ENCODE data around the gene DDI2. TPM values are rescaled to one million over a fixed set of nuclear protein-coding genes. Genes with fewer than 3 reads are reported as not detected.

DDI2 gene
- total and polyA plus RNA-seq, 9 of the 15 experiments (the other 6 are each of a cell fraction or from before 2014, with no cell fraction given), result 6.5 to 48.4 (median 21.2) TPM

- TF ChIP-seq LEF1 (IDR thresholded peaks at IDR 0.05) (no peak), CBX3 (IDR thresholded peaks at IDR 0.05; ENCODE audit: borderline replicate concordance in 1 of 2, low read length in 2 of 2) (peak in 1 of 2 experiments; percentile 45; a peak in 1 of 3 replicates), PRDM10 (IDR thresholded peaks at IDR 0.05; ENCODE audit: partially characterized antibody) (no peak), FOS (IDR thresholded peaks at IDR 0.05; ENCODE audit: extremely low read depth, insufficient read length) (peak; percentile 80), ZNF318 (IDR thresholded peaks at IDR 0.05; ENCODE audit: borderline replicate concordance in 1 of 2, low read depth in 1 of 2) (no peak), POLR3A (IDR thresholded peaks at IDR 0.05; ENCODE audit: borderline replicate concordance, extremely low read depth, insufficient read depth, insufficient read length) (no peak), SFPQ (IDR thresholded peaks at IDR 0.05; ENCODE audit: low read depth, low read length) (no peak), EGR1 (conservative IDR thresholded peaks at IDR 0.05) (no peak), SIN3B (IDR thresholded peaks at IDR 0.05; ENCODE audit: low read depth) (no peak; the same call in 1 of the 2 replicates), EHMT2 (IDR thresholded peaks at IDR 0.05) (no peak)
These were observed 13.9 kb upstream of the DDI2 start (continued) for GRCh38 chr1:15603050-15603965.
